NT2/D1 (cell line): ENCODE results near the gene EPHA1.

Source experiments
- DNase-seq: peaks from one replicate; pipeline ENCODE4 v3.0.0-alpha.2; 2011; ENCODE audit warnings: low read depth, low spot score
- H3K27me3 ChIP-seq: 2 replicates; pipeline ENCODE4 v1.6.0; 2011; ENCODE audit warnings: mild to moderate bottlenecking; ENCODE audit not compliant: insufficient read length, insufficient read depth
- H3K36me3 ChIP-seq: 2 replicates; pipeline ENCODE4 v1.6.1; 2011; ENCODE audit warnings: mild to moderate bottlenecking, low read length, mixed read lengths; ENCODE audit not compliant: insufficient read depth, insufficient read length
- H3K4me1 ChIP-seq: 2 replicates; pipeline ENCODE4 v1.5.1; 2011; ENCODE audit not compliant: insufficient read depth, insufficient read length
- H3K4me3 ChIP-seq: 2 replicates; pipeline ENCODE4 v1.5.1; 2011; ENCODE audit warnings: low read depth; ENCODE audit not compliant: insufficient read length
- H3K9ac ChIP-seq: 2 replicates; pipeline ENCODE4 v1.6.0; 2011; ENCODE audit warnings: low read depth; ENCODE audit not compliant: insufficient read length
- H3K9me3 ChIP-seq: 2 replicates; pipeline ENCODE4 v1.5.1; 2011; ENCODE audit warnings: mild to moderate bottlenecking, low read length; ENCODE audit not compliant: insufficient read depth
- SUZ12 ChIP-seq: IDR thresholded peaks from 2 replicates; pipeline ENCODE4 v1.6.1; 2011; ENCODE audit not compliant: insufficient read length, insufficient read depth; ENCODE audit errors: extremely low read depth
- YY1 ChIP-seq: IDR thresholded peaks from 2 replicates; pipeline ENCODE4 v1.6.1; 2011; ENCODE audit not compliant: insufficient read length, insufficient read depth
- ZNF274 ChIP-seq: IDR thresholded peaks from 2 replicates; pipeline ENCODE4 v1.6.1; 2011; ENCODE audit warnings: mild to moderate bottlenecking, low read depth, low read length

Gene EPHA1

DNA sequence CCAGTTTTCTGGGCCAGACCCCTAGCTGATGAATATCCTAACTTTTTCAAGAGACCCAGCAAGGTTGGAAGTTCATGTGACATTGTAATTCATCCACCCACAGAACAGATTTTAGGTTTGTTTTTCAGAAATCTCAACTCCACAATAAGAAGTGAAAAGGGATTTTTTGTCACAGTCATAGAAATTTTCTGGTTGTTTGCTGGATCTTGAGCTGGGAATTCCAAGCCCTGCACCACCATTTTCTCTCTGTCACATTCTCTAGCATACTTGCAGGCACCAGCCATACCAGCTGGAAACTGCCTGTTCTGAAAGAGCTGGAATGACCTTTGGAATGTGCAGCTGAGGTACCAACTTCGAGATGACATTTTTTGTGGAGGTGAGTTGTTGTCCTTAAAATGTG lies 43.1 kb upstream of the EPHA1 start:
- H3K9ac ChIP-seq, result no peak overlapping the region
- H3K4me3 ChIP-seq, result no peak overlapping the region
- no peak for TF ChIP-seq YY1
- no peak for TF ChIP-seq SUZ12
- TF ChIP-seq ZNF274, result no peak
- H3K4me1 ChIP-seq, result no peaks in the 10 kb centered on the region
- H3K27me3 ChIP-seq, result no peaks in the 10 kb centered on the region
- H3K36me3 ChIP-seq, result no peaks in the 10 kb centered on the region
- no peak for DNase-seq
- H3K9me3 ChIP-seq, result no peaks in the 10 kb centered on the region

DNA sequence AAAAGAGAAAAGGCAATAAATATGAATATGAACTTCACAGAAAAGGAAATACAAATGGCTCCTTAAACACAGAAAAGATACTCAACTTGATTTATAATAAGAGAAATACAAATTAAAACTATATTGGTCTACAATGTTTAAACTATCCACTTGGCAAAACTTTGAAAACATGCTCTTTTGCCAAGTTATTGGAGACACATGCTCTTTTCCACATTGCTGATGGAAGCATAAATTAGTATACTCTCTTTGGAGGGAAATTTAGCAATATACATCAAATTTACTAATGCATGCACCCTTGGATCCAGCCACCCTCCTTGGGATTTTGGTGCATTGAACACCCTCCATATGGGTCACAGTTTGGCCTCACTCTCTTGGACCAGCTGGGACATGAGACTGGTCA lies 42.5 kb upstream of the EPHA1 start:
- Histone ChIP-seq H3K27me3 (no peaks in the 10 kb centered on the region), H3K4me1 (no peaks in the 10 kb centered on the region), H3K36me3 (no peaks in the 10 kb centered on the region), H3K9ac (no peak overlapping the region), H3K9me3 (no peaks in the 10 kb centered on the region), H3K4me3 (no peak overlapping the region)
- DNase-seq, result no peak
- no peak for TF ChIP-seq SUZ12
- TF ChIP-seq ZNF274, result no peak
- TF ChIP-seq YY1, result no peak

DNA sequence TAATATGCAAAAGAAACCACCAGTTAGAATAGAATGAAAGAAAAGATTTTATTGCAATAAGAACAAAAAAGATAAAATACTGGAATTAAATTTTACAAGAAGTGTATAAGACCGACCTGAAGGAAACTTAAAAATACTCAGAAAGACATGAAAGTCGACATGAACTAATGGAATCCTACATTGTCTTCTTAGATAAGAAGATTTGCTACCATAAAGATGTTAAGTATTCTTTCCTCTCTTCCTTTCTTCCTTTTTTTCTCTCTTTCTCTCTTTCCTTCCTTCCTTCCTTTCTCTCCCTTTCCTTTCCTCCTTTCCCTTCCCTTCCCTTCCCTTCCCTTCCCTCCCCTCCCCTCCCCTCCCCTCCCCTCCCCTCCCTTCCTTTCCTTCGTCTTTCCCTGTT lies 41.1 kb upstream of the EPHA1 start:
- H3K4me3 ChIP-seq, result no peak overlapping the region
- TF ChIP-seq ZNF274 (no peak), SUZ12 (no peak), YY1 (no peak)
- no peaks in the 10 kb centered on the region for H3K36me3 ChIP-seq
- no peaks in the 10 kb centered on the region for H3K27me3 ChIP-seq
- no peak overlapping the region for H3K9ac ChIP-seq
- no peaks in the 10 kb centered on the region for H3K4me1 ChIP-seq
- DNase-seq, result no peak
- no peaks in the 10 kb centered on the region for H3K9me3 ChIP-seq

DNA sequence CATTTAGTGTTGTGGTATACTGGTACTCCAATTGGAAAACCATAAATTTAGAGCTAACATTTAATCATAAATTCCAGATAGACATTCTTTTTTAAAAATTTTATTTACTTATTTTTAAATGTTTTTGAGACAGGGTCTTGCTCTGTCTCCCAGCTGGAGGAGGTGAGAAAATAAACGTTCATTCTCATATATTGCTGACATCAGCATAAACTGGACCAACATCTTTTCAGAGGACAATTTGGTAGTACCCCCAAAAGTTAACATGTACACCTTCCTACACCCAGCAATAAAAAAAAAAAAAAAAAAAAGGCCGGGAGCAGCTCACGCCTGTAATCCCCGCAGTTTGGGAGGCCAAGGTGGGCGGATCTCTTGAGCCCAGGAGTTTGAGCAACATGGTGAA lies 39.8 kb upstream of the EPHA1 start:
- no peak for TF ChIP-seq ZNF274
- TF ChIP-seq YY1, result no peak
- TF ChIP-seq SUZ12, result no peak
- DNase-seq, result no peak
- Histone ChIP-seq H3K27me3 (no peaks in the 10 kb centered on the region), H3K9ac (no peak overlapping the region), H3K9me3 (no peaks in the 10 kb centered on the region), H3K4me1 (no peaks in the 10 kb centered on the region), H3K36me3 (no peaks in the 10 kb centered on the region), H3K4me3 (no peak overlapping the region)

DNA sequence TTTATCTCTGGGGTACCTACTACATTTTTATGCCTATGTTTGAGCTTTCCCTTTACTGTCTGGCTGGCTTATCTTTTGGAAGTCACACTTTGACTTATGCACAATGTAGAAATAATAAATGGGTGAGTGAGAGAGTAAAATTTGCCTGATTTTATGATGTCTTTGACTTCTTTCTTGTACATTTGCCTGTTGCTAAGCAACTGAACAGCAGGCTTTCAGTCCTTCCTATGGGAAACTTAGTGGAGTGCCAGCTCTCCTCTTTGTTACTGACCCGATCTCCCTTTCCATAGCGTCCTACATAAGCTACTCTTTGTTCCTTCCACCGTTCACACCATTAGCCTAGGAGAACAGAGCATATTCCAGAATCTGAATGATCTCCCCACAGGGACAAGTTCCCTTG lies 38.8 kb upstream of the EPHA1 start:
- H3K9me3 ChIP-seq, result no peaks in the 10 kb centered on the region
- H3K9ac ChIP-seq, result no peak overlapping the region
- H3K4me1 ChIP-seq, result no peaks in the 10 kb centered on the region
- no peak overlapping the region for H3K4me3 ChIP-seq
- no peaks in the 10 kb centered on the region for H3K27me3 ChIP-seq
- DNase-seq, result no peak
- TF ChIP-seq SUZ12 (no peak), YY1 (no peak), ZNF274 (no peak)
- H3K36me3 ChIP-seq, result no peaks in the 10 kb centered on the region

DNA sequence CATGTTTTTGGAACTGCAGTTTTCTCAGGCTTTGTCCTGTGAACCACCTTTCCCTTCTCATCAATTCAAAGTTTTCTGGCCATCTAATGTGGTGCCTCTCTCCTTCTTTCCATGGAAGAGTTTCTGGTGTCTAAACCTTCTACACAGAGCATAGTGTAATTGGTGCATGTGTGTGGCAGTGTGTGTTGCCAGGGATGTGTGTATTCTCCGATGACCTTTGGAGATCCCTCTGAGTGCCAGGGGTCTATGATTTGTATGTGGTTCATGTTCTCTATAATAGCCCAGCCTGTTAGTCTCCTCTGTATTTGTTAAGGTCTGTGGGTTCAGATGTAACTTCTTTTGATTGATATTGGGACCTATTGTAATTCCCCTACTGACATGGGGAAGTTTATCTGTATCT lies 36.1 kb upstream of the EPHA1 start:
- Histone ChIP-seq H3K36me3 (no peaks in the 10 kb centered on the region), H3K27me3 (no peaks in the 10 kb centered on the region), H3K9ac (no peak overlapping the region), H3K9me3 (no peaks in the 10 kb centered on the region), H3K4me1 (no peaks in the 10 kb centered on the region), H3K4me3 (no peak overlapping the region)
- no peak for DNase-seq
- no peak for TF ChIP-seq SUZ12
- no peak for TF ChIP-seq ZNF274
- no peak for TF ChIP-seq YY1

DNA sequence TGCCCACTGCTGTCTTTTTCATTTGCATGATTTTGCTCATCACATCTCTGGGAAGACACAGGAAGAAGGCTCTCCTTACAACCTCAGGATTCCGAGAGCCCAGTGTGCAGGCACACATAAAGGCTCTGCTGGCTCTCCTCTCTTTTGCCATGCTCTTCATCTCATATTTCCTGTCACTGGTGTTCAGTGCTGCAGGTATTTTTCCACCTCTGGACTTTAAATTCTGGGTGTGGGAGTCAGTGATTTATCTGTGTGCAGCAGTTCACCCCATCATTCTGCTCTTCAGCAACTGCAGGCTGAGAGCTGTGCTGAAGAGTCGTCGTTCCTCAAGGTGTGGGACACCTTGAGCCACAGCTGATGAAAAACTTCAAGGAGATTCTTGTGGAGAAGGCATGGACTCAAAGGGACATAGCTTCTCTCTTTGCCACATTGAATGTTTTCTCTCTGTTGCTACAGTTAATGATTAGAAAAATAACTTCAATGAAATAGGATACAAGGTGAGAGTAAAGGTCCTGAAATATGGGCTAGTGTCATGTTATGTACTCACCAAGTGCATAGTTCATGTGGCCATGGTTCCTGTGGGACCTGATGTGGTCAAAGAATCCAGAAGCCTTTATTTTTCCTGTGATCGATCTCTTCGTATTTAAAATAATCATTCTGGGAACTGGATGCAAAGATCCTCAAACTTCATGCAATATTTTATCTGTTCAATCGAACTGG lies 35.6 kb upstream of the EPHA1 start:
- no peaks in the 10 kb centered on the region for H3K4me1 ChIP-seq
- H3K4me3 ChIP-seq, result no peak overlapping the region
- no peaks in the 10 kb centered on the region for H3K27me3 ChIP-seq
- no peaks in the 10 kb centered on the region for H3K9me3 ChIP-seq
- H3K9ac ChIP-seq, result no peak overlapping the region
- H3K36me3 ChIP-seq, result no peaks in the 10 kb centered on the region
- DNase-seq, result no peak
- no peak for TF ChIP-seq YY1

DNA sequence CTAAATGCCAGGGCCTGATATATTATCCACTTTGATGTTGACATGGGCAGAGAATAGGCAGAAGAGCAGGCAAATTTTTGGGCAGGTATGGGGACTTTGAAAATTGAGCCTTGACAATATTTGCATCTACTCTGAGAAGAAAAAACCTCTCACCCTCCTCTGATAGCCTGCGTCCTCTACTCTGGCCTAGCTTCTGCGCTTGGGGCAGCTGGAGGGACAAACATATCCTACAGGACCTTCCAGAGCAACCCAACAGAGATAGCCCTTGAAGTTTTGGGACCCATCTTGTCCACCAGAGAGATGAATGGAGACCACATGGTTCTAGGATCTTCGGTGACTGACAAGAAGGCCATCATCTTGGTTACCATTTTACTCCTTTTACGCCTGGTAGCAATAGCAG lies 34.5 kb upstream of the EPHA1 start, which contains the start of gene TAS2R60:
TAS2R60 (plus strand) TSS at position 301 of the 400 bp plus-strand sequence; CDS start at position 301, 0 bp downstream.
- Histone ChIP-seq H3K9me3 (no peaks in the 10 kb centered on the region), H3K27me3 (no peaks in the 10 kb centered on the region), H3K4me1 (no peaks in the 10 kb centered on the region), H3K4me3 (no peak within 1 kb of the TSS), H3K9ac (no peak within 1 kb of the TSS), H3K36me3 (no peaks in the 10 kb centered on the region)
- TF ChIP-seq ZNF274 (no peak), YY1 (no peak), SUZ12 (no peak)
- no peak for DNase-seq
